Loucy (cell line): ENCODE measurements around the gene TNRC6C.

ENCODE experiments used
- H2AFZ ChIP-seq: fragments of 200-600 bp; sonication (generic); 2 replicates; pipeline ENCODE4 v1.6.0; 2016; ENCODE audit warnings: antibody characterized with exemption, mild to moderate bottlenecking, low read length, moderate library complexity
- H3F3A ChIP-seq: fragments of 200-600 bp; 2 replicates; pipeline ENCODE4 v1.6.0; 2016; ENCODE audit warnings: antibody characterized with exemption, low read depth, mild to moderate bottlenecking
- H3K27me3 ChIP-seq: fragments of 200-600 bp; sonication (generic); 2 replicates; pipeline ENCODE4 v1.6.1; 2014; ENCODE audit warnings: low read length, mild to moderate bottlenecking; ENCODE audit not compliant: insufficient read depth, poor library complexity, severe bottlenecking
- H3K36me3 ChIP-seq: fragments of 200-600 bp; sonication (generic); 2 replicates; pipeline ENCODE4 v1.6.1; 2016; ENCODE audit warnings: low read length; ENCODE audit not compliant: insufficient read depth
- H3K4me1 ChIP-seq: fragments of 200-600 bp; sonication (generic); 2 replicates; pipeline ENCODE4 v1.5.1; 2014; ENCODE audit warnings: low read length, mild to moderate bottlenecking; ENCODE audit not compliant: insufficient read depth, poor library complexity, severe bottlenecking
- H3K4me2 ChIP-seq: fragments of 200-600 bp; sonication (generic); 2 replicates; pipeline ENCODE4 v1.6.0; 2014; ENCODE audit warnings: antibody characterized with exemption, low read length, low read depth, mild to moderate bottlenecking; ENCODE audit not compliant: poor library complexity, severe bottlenecking
- H3K4me3 ChIP-seq: fragments of 200-600 bp; sonication (generic); 2 replicates; pipeline ENCODE4 v1.5.1; 2014; ENCODE audit warnings: low read length, mild to moderate bottlenecking, mixed read lengths; ENCODE audit not compliant: poor library complexity, severe bottlenecking
- H3K79me2 ChIP-seq: fragments of 200-600 bp; sonication (generic); 2 replicates; pipeline ENCODE4 v1.6.1; 2014; ENCODE audit warnings: low read length; ENCODE audit not compliant: insufficient read depth
- H3K9ac ChIP-seq: fragments of 200-600 bp; sonication (generic); 2 replicates; pipeline ENCODE4 v1.6.0; 2014; ENCODE audit warnings: mild to moderate bottlenecking, low read depth, low read length, moderate library complexity; ENCODE audit not compliant: poor library complexity, severe bottlenecking
- H3K9me2 ChIP-seq: fragments of 200-600 bp; sonication (generic); replicated peaks from 2 replicates; pipeline ENCODE4 v1.6.1; 2016; ENCODE audit warnings: low read depth, low read length, mixed read lengths
- H3K9me3 ChIP-seq: fragments of 200-600 bp; sonication (generic); 2 replicates; pipeline ENCODE4 v1.6.1; 2014; ENCODE audit warnings: mild to moderate bottlenecking, antibody characterized with exemption, low read length, low read depth; ENCODE audit not compliant: insufficient read depth
- H4K20me1 ChIP-seq: fragments of 200-600 bp; sonication (generic); 2 replicates; pipeline ENCODE4 v1.6.0; 2014; ENCODE audit warnings: antibody characterized with exemption, low read length, mild to moderate bottlenecking; ENCODE audit not compliant: insufficient read depth, poor library complexity, severe bottlenecking
- CTCF ChIP-seq: fragments of 200-600 bp; sonication (generic); conservative IDR thresholded peaks from 2 replicates; pipeline ENCODE4 v1.5.1; 2014; ENCODE audit warnings: mild to moderate bottlenecking, antibody characterized with exemption, low read length
- EZH2phosphoT487 ChIP-seq: fragments of 200-600 bp; IDR thresholded peaks from 2 replicates; pipeline ENCODE4 v1.6.1; 2018; ENCODE audit warnings: antibody characterized with exemption, mild to moderate bottlenecking, moderate library complexity, borderline replicate concordance

The TNRC6C gene

GRCh38 chr17:78053777-78054468 lies 95.4 kb downstream of the TNRC6C start:
- TF ChIP-seq EZH2phosphoT487: no peak
- TF ChIP-seq CTCF: no peak
- peaks cover 13% of the 10 kb centered on the region for H3K79me2 ChIP-seq
- no peaks in the 10 kb centered on the region for H3K9me2 ChIP-seq
- H3K4me2 ChIP-seq: no peak overlapping the region
- no peak overlapping the region for H3K9ac ChIP-seq
- no peaks in the 10 kb centered on the region for H3F3A ChIP-seq
- H2AFZ ChIP-seq: no peak overlapping the region
- H3K4me1 ChIP-seq: no peaks in the 10 kb centered on the region
- H4K20me1 ChIP-seq: peaks cover 5% of the 10 kb centered on the region
- peaks cover 71% of the 10 kb centered on the region; the same call in 1 of the 2 replicates for H3K36me3 ChIP-seq
- no peaks in the 10 kb centered on the region for H3K27me3 ChIP-seq
- no peaks in the 10 kb centered on the region for H3K9me3 ChIP-seq
- H3K4me3 ChIP-seq: no peak overlapping the region

- Histone ChIP-seq H3K9me2 (no peaks in the 10 kb centered on the region), H3F3A (no peaks in the 10 kb centered on the region), H3K79me2 (peaks cover 23% of the 10 kb centered on the region; the same call in 1 of the 2 replicates), H3K9me3 (no peaks in the 10 kb centered on the region), H3K9ac (no peak overlapping the region), H4K20me1 (peaks cover 3% of the 10 kb centered on the region), H3K27me3 (no peaks in the 10 kb centered on the region), H3K4me1 (no peaks in the 10 kb centered on the region), H3K4me2 (no peak overlapping the region), H2AFZ (no peak overlapping the region), H3K4me3 (no peak overlapping the region), H3K36me3 (peaks cover 46% of the 10 kb centered on the region; the same call in 1 of the 2 replicates)
- TF ChIP-seq EZH2phosphoT487 (no peak), CTCF (no peak)
These were observed 98.7 kb downstream of the TNRC6C start for GRCh38 chr17:78057113-78057740.

GRCh38 chr17:78058001-78058400 lies 99.5 kb downstream of the TNRC6C start:
- H4K20me1 ChIP-seq: peaks cover 3% of the 10 kb centered on the region
- no peak overlapping the region for H3K4me2 ChIP-seq
- no peaks in the 10 kb centered on the region for H3F3A ChIP-seq
- no peaks in the 10 kb centered on the region for H3K9me2 ChIP-seq
- peaks cover 38% of the 10 kb centered on the region; the same call in 1 of the 2 replicates for H3K36me3 ChIP-seq
- no peaks in the 10 kb centered on the region for H3K9me3 ChIP-seq
- no peak overlapping the region for H2AFZ ChIP-seq
- no peak overlapping the region for H3K9ac ChIP-seq
- TF ChIP-seq EZH2phosphoT487: no peak
- TF ChIP-seq CTCF: no peak
- no peaks in the 10 kb centered on the region for H3K27me3 ChIP-seq
- no peaks in the 10 kb centered on the region for H3K4me1 ChIP-seq
- H3K79me2 ChIP-seq: peaks cover 29% of the 10 kb centered on the region; the same call in 1 of the 2 replicates
- H3K4me3 ChIP-seq: no peak overlapping the region
